ENCODE results near the gene ITGA2.

DNA sequence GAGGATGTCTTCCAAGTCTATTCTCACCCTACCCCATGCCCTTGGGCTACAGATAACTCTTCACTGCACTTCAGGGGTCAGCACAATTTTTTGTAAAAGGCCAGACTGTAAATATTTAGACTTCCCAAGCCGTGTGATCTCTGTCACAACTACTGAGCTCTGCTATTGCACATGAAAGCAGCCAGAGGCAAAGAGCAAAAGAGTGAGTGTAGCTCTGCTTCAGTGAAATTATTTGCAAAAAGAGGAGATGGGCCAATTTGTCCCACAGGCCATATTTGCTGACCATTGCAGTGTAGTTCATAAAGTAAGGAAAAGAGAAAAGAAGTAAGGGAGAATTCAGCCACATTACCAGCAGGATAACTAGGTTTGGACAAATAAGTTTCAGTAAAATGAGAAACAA lies 127.4 kb downstream of the ITGA2 start:
- TF ChIP-seq POLR2AphosphoS5 (IDR thresholded peaks at IDR 0.05; ENCODE audit: low read depth, low read length) (no peak), TAF1 (IDR thresholded peaks at IDR 0.05; ENCODE audit: borderline replicate concordance, insufficient read depth, low read length) (no peak), SIN3A (IDR thresholded peaks at IDR 0.05; ENCODE audit: borderline replicate concordance, insufficient read depth, low read length) (no peak), FOXP2 (optimal IDR thresholded peaks at IDR 0.05; ENCODE audit: borderline replicate concordance, extremely low read depth, extremely low read length, insufficient read depth) (no peak)
- TF ChIP-seq, protein P1, sequence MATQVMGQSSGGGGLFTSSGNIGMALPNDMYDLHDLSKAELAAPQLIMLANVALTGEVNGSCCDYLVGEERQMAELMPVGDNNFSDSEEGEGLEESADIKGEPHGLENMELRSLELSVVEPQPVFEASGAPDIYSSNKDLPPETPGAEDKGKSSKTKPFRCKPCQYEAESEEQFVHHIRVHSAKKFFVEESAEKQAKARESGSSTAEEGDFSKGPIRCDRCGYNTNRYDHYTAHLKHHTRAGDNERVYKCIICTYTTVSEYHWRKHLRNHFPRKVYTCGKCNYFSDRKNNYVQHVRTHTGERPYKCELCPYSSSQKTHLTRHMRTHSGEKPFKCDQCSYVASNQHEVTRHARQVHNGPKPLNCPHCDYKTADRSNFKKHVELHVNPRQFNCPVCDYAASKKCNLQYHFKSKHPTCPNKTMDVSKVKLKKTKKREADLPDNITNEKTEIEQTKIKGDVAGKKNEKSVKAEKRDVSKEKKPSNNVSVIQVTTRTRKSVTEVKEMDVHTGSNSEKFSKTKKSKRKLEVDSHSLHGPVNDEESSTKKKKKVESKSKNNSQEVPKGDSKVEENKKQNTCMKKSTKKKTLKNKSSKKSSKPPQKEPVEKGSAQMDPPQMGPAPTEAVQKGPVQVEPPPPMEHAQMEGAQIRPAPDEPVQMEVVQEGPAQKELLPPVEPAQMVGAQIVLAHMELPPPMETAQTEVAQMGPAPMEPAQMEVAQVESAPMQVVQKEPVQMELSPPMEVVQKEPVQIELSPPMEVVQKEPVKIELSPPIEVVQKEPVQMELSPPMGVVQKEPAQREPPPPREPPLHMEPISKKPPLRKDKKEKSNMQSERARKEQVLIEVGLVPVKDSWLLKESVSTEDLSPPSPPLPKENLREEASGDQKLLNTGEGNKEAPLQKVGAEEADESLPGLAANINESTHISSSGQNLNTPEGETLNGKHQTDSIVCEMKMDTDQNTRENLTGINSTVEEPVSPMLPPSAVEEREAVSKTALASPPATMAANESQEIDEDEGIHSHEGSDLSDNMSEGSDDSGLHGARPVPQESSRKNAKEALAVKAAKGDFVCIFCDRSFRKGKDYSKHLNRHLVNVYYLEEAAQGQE (IDR thresholded peaks at IDR 0.05; ENCODE audit: insufficient read depth in 1 of 2, low read depth in 2 of 2, low read length in 2 of 2), result no peak

Data from PFSK-1 (cell line).